HG03060 (cell line): ENCODE data around the gene NACC1.

ENCODE experiments used
- ATAC-seq: cut with Tn5 transposase; IDR thresholded peaks from one replicate; pipeline ENCODE4 v1.9.1; 2021; ENCODE audit warnings: low read depth, moderate number of reproducible peaks; ENCODE audit not compliant: unreplicated experiment

Gene NACC1

GRCh38 chr19:13117772-13118423 is at the start of gene NACC1:
Gene NACC1 (plus strand): TSS chr19:13118264. CDS start chr19:13135208, 16,944 bp downstream.
- ATAC-seq: no peak

DNA sequence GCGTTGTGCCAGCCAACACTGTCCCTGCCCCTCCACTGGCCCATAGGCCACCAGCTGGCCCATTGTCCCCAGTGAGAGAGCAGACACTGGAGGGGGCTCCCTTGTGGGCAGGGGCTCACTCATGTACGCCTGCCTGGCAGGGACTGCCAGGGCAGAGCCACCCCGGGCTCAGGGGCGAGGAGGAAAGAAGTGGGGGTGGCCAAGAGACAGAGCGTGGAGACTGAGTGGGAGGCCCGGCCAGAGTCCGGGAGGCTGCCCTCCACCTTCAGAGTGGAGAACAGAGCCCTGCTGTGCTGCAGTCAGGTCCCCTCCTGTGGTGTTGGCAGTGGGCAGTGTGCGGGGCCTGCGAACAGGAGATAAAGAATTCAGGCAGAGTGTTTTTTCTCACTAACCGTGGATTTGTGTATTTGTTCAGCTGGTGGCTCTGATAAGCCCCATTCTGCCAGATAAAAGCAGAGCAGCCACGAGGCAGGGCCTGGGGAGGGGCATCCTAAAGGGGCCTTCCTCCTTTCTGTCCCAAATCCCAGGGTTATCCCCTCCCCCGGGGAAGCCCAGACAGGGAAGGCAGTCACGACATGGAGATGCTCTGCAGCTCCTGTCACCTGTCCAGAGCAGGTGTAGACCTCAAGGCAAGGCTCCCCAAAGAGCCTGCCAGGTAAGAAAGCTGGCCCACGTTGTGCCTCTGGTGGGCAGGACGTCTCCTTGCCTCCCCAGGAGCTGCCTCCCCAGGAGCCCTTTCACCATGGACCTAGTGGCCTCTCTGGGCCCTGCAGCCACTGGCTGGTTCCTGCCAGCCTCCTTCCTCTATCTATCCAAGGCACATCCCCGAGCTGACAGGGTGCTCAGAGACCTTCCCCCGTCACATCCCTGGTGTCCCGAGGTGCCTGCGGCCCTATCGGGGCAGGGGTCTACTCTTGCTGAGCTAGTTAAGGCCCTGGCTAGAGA is 48.4 kb upstream of the NACC1 start:
- no peak for ATAC-seq

DNA sequence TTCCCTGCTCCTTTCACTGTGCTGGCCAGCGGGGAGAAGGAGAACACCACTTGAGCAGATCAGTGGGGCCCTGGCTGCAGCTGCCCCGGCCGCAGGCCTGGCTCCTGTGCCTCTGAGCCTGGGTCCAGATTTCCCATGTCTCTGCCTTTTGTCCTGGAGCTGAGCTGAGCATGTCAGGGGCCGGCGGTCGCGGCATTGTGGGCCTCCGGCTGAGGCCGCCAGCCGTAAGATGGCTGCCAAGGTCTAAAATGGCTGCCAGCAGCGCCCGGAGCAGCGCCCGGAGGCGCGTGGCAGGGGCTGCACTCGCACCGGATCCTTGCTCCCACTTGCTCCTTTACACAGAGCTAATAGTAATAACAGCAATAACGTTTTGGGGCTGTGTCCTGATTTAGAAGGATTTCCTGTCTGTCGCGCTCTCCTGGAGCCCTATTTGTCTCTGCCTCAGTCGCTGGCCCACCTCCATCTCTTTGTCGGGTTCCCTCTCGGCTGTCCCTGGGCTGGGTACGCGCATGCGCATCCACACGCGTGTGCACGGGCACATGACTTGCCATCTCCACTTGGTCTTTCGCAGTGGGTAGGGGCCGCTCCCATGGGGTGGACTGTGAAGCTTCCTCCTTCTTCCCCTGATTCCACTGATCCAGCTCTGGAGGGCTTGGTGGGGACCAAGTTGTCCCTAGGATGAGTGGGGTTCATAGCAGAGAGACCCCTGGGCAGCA is 47.5 kb upstream of the NACC1 start:
- no peak for ATAC-seq

DNA sequence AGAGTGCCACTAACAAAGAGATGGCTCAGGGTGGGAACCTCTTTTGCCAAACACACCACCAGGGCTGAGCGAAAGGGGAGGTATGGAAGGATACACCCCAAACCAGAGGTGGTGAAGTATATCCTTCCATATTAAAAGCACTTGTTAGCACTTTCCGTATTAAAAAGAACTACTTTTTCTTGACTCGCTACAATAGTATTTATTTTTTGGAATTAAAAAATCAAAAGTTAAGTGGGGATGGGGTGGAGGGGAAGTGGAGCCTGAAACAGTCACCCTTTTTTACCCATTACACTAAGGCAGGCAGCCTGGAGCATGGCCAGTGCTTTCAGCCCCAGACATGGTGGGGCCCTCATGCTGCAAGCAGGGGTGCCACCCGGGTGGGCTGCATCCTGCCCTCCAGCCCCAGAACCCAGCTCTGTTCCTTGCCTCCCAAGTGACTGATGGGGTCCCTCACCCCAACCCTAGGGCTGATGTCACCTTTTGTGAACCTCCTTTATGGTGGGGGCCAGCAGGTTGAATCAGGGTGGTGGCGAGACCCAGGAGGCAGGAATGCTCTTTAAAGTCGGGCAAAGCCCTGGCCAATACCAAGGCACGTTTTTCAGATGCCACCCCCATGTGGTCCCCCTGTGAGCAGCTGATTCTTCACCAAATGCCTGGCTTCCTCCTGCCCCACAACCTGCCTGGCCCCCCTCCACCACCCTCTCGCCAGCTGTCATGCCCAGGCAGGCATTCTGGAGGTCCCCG is 46.4 kb upstream of the NACC1 start:
- ATAC-seq: no peak

GRCh38 chr19:13072188-13072908 is 45.7 kb upstream of the NACC1 start:
- no peak for ATAC-seq

DNA sequence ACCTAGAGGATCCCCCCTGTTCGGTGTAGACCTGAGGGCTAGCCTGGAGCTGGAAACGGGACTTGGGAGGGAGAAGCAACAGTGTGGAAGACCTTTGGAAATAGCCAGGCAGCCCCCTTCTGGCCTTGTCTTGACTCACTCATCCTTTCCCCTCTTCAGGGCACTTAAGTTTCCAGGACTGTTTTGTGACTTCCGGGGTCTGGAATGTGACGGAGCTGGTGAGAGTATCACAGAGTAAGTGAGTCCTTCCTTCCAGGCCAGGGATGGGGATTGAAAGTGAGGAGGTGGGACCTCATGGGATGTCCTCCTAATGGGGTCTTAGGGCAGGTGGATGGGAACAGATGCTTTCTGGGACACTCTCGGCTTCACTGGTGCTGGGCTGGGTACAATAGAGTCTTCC is 44.8 kb upstream of the NACC1 start:
- ATAC-seq: no peak

GRCh38 chr19:13074378-13074777 is 43.7 kb upstream of the NACC1 start:
- ATAC-seq: no peak

DNA sequence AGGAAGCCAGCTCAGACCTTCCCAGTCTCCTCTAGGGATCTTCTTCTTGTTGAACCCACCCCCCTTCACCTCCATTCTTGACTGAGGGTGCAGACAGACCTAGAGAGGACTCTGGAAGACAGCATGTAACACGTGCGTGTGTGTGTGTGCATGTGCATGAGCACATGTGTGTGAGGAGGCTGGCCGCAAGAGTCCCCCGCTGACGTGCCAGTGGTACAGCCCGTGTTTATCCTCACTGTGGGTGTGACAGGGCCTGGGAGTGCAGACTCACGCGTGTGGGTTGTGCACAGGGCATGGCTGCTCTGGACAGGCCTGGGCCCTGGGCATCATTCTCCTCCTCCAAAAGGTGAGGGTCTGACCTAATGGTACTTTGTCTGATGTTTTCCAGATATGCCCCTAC is 41.7 kb upstream of the NACC1 start:
- ATAC-seq: no peak

- ATAC-seq: no peak
These were observed 41.3 kb upstream of the NACC1 start for GRCh38 chr19:13076787-13077186.

- ATAC-seq: no peak
These were observed 40.8 kb upstream of the NACC1 start for GRCh38 chr19:13077240-13077639.

DNA sequence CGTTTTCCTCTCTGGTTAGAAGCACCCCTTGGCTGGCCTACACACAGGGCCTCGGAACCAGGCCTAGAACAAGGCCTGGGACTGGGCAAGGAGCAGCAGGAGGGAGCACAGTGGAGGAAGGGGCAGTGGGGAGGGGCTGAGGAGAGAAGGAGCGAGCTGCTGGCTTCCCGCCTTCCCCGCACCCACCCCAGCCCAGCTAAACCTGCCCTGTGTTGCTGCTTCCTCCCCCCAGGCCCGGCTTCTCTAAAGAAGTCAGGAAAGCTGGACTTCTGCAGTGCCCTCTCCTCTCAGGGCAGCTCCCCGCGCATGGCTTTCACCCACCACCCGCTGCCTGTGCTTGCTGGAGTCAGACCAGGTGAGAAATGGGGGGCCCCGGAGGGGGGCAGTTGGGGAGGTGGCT is 39.7 kb upstream of the NACC1 start:
- ATAC-seq: no peak

DNA sequence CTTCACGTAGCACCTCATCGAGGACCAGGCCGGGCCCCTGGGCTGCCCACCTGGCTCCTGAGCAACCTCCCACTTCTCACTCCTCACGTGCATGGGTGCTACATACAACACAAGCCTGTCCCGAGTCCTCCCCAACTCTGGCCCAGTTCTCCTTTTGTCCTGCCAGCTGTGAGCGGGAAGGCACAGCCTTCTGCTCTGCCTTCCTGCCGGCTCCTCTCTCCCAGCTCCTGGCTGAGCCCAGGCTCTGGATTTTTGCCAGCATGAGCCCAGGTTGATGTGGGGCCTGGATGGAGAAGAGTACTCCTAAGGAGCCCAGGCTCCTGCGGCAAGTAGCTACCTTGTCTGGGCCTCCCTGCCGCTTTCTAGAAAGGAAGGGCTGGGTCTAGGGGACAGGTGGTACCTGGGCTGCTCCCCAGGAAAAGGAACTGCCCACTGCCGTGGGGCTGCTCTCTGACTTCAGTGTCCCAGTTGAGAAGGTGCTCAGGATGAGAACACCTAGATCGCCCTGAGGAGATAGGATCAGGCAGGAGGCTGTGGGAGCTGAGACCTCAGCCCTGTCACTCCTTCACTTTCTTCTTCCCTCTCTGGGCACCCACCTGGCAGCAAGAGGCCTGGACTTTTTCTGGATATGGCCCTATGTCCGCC is 39.0 kb upstream of the NACC1 start:
- no peak for ATAC-seq

DNA sequence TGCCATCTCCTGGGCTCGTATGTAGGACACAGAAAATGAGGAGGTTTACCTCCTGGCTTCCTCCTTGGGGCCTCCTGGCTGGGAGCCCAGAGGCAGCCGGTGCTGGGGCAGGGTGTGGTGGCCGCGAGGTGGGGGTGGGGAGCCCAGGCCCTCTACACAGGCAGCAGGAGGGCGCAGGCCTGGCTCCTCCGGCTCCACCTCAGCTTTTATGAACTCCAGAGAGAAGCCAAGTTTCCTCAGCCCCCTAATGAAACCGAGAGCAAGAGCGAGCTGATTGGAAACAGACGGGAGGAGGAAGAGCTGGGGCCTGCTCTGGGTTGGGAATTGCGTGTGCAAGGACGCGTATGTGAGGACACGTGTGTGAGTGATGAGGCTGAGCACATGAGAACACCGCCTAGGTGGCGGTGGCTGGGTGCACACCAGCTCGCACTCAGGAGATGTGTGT is 38.5 kb upstream of the NACC1 start:
- no peak for ATAC-seq

DNA sequence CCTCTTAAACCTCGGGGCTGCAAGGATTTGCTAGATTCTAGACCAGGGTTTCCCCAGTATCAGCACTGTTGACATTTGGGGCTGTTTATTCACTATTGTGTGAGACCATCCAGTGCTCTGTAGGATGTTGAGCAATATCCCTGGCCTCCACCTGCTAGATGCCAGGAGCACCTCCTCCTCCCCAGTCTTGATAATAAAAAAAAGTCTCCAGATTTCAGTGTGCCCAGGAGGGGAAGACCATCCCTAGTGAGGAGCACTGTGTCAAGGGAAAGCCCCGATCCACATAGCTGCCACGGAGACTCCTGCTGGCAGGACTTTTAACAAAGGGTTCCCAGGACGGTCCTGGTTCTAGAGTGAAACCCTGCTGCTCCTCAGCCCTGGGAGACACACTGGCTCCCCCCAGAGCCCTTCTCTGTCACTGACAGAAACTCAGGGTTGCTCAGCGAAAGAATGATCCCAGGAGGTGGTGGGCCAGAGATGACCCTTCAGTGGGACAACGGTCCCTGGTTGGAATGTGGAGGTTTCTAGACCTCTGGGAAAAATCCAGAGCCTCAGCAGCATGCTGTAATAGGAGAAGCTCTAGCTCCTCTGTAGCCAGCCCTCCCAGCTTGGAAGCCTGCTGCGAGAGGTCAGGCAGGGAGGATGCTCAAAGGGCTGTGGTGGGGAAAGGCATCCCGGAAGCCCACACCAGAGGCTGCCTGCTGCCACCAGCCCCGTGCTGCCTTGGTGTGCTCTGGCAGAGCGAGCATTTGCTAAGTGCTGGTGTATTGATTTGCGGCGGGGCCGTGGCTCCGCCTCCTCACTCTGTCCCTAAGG is 35.7 kb upstream of the NACC1 start:
- ATAC-seq: no peak

DNA sequence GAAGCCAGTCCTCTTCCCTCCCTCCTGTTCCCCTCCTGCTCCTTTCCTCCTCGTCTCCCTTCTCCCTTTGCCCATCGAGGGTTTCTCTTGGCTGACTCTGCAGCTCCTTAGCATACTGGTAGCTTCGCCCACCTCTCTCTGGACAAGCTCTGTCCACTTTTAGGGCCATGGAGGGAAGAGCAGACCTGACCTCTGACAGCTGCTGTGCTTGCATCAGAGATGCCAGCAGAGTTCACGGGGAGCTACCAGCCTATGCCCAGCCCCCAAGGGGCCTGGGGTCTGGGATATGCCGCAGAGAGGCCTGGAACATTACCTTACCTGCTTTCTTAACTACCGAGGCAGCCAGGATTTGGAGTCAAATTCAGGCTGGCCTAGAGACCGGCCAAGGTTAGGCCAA is 35.1 kb upstream of the NACC1 start:
- no peak for ATAC-seq

DNA sequence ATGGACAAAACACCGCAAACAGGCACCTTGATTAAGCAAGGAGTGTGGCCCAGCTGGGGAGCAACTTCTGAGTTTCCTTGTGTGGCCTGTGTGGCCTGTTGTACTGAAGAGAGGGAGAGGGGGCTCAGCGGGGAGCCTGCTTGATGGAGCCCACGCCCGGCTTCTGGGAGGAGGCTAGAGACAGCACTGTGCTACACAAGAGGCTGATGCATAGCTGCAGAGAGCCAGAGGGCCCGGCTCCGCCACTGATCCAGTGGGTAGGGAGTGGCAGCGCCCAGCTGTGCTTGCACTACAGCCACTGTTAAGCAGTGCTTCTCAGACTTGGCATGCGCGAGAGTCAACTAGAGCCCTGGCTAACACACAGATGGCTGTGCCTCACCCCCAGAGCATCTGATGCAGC is 34.4 kb upstream of the NACC1 start:
- no peak for ATAC-seq

GRCh38 chr19:13085666-13086065 is 32.4 kb upstream of the NACC1 start:
- ATAC-seq: no peak

- ATAC-seq: no peak
These were observed 31.7 kb upstream of the NACC1 start for GRCh38 chr19:13086341-13086740.

GRCh38 chr19:13087295-13087694 is 30.8 kb upstream of the NACC1 start:
- ATAC-seq: no peak
